RWPE1 (cell line): ENCODE data around the gene LMNTD1.
A peak's percentile ranks its signal among the peaks of the same experiment; 100 is the strongest.

Experiments used
- CTCF ChIA-PET: fragments of 350-600 bp; sonication (Branson Sonifier 250); formaldehyde crosslinking; extraction: SDS; loops from one replicate; lab custom pipeline; 2021; lab: Yijun Ruan, JAX
- POLR2A ChIA-PET: fragments of 400-600 bp; formaldehyde crosslinking; extraction: SDS; loops from one replicate; lab custom pipeline; 2020; ENCODE audit warnings: antibody characterized with exemption; ENCODE audit not compliant: low non-redundant PET; lab: Yijun Ruan, JAX
- DNase-seq: peaks from one replicate; pipeline ENCODE4 v3.0.0; 2012; ENCODE audit warnings: low spot score
- H3K27ac ChIP-seq: fragments of 450-650 bp; 2 replicates; pipeline ENCODE4 v1.5.1; 2017
- TF ChIP-seq, protein P1 (sequence below): fragments of 450-650 bp; conservative IDR thresholded peaks from 2 replicates; pipeline ENCODE4 v1.5.1; 2017; ENCODE audit warnings: low read depth, mild to moderate bottlenecking

The LMNTD1 gene

GRCh38 chr12:25521625-25522256 lies 31.3 kb downstream of the LMNTD1 start:
- CTCF ChIA-PET = interaction anchor here (0.6 to 1.0 kb wide), 3 partner anchors 87 to 868 kb away, joined by 3 to 4 read pairs (median 4); no protein-coding TSS in a partner anchor
- POLR2A ChIA-PET = no interaction called here
- TF ChIP-seq, protein P1, sequence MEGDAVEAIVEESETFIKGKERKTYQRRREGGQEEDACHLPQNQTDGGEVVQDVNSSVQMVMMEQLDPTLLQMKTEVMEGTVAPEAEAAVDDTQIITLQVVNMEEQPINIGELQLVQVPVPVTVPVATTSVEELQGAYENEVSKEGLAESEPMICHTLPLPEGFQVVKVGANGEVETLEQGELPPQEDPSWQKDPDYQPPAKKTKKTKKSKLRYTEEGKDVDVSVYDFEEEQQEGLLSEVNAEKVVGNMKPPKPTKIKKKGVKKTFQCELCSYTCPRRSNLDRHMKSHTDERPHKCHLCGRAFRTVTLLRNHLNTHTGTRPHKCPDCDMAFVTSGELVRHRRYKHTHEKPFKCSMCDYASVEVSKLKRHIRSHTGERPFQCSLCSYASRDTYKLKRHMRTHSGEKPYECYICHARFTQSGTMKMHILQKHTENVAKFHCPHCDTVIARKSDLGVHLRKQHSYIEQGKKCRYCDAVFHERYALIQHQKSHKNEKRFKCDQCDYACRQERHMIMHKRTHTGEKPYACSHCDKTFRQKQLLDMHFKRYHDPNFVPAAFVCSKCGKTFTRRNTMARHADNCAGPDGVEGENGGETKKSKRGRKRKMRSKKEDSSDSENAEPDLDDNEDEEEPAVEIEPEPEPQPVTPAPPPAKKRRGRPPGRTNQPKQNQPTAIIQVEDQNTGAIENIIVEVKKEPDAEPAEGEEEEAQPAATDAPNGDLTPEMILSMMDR = no peak
- no peak overlapping the region for H3K27ac ChIP-seq
- DNase-seq = no peak

DNA sequence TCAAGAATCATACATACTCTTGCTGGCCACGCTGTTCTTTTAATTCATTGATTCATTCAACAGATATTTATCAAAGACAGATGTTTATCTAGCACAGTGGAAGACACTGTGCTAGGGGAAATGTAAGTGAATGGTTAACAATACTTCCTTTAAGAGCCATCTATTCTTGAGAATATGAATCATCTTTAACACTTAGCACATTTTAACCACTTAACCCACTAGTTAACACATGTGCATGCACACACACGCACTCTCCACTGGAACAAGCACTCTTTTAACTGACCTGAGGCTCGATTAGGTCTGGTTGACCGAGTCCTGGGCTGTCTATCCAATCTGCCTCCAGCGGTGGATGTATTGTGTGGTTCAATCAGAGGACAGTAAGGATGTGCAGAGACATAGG lies 34.6 kb downstream of the LMNTD1 start:
- no peak overlapping the region for H3K27ac ChIP-seq
- DNase-seq = peak; percentile 10
- ChIA-PET CTCF (no interaction called here), POLR2A (no interaction called here)
- TF ChIP-seq, protein P1 = no peak

DNA sequence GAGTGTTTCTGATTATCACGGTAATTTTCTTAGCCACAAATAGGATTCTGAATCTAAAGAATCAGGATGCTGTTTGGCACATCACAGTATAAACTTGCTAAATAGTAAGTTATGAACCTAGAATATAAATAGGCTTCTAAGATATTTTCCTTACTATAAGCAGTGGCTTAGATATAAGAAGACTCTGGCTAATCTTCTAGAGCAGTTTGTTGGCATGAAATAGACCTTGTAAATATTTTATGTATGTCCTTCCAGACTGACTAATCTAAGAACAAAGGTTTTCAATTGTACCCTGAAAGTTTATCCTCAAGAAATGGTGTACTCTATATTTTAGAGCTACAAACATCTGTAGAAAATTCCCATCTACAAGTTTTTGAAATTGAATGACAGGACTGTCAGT lies 48.3 kb downstream of the LMNTD1 start:
- DNase-seq = no peak
- H3K27ac ChIP-seq = no peak overlapping the region
- CTCF ChIA-PET = interaction anchor here (0.6 kb wide), 1 partner anchor 29 kb away, joined by 3 read pairs; no protein-coding TSS in a partner anchor
- TF ChIP-seq, protein P1 = no peak
- POLR2A ChIA-PET = no interaction called here

DNA sequence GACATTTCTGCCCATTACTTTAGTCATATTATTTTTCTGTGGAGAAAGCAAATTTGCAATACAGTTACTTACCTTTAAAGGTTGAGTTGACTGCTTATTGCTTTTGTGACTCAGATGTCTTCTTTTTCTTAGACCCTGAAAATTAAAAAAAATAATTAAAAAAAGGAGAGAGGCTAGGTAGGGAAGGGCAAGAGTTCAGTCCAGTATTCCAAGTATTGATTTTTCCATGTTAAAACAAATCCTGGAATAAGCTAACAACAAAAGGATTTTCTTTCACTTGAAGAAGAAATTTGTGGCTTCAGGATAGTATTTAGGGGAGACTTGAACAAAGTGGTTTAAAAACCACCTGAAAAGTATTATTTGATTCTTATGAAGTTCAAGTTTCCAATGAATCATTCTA lies 49.4 kb downstream of the LMNTD1 start:
- no peak for DNase-seq
- POLR2A ChIA-PET = no interaction called here
- no peak overlapping the region for H3K27ac ChIP-seq
- CTCF ChIA-PET = no interaction called here
- TF ChIP-seq, protein P1 = no peak

GRCh38 chr12:25502596-25502995 lies 50.5 kb downstream of the LMNTD1 start:
- ChIA-PET POLR2A (no interaction called here), CTCF (no interaction called here)
- DNase-seq = no peak
- TF ChIP-seq, protein P1 = no peak
- no peak overlapping the region for H3K27ac ChIP-seq

GRCh38 chr12:25502118-25502517 lies 51.0 kb downstream of the LMNTD1 start:
- H3K27ac ChIP-seq = no peak overlapping the region
- ChIA-PET POLR2A (no interaction called here), CTCF (no interaction called here)
- no peak for DNase-seq
- TF ChIP-seq, protein P1 = no peak
